K562 (cell line): ENCODE data around the gene VIPR2. TPM values are rescaled to one million over a fixed set of nuclear protein-coding genes. Genes with fewer than 3 reads are reported as not detected.
A peak's percentile ranks its signal among the peaks of the same experiment; 100 is the strongest.

Source experiments
- ATAC-seq: fragments of 200-7000 bp; cut with Tn5 transposase; 3 replicates; pipeline ENCODE4 v1.9.1; 2020; ENCODE audit warnings: moderate library complexity
- BruUV-seq: library from RNA; stranded (reverse); fragments of 400-500 nt; replicated peaks from 2 replicates; lab custom pipeline; 2021; lab: Mats Ljungman, UMichigan
- CTCF ChIA-PET: fragments of 300-600 bp; formaldehyde crosslinking; extraction: SDS; loops from one replicate; lab custom pipeline; 2021; ENCODE audit warnings: low intra/inter-chr PET ratio; lab: Yijun Ruan, JAX
- POLR2A ChIA-PET: fragments of 300-600, 350-650 bp; sonication (Branson Sonifier 250); formaldehyde crosslinking; extraction: SDS; loops from one replicate; lab custom pipeline; 2021; ENCODE audit warnings: antibody characterized with exemption, inconsistent platforms; lab: Yijun Ruan, JAX
- DNase-seq, 4 experiments: peaks; one replicate each; pipeline versions ENCODE4 v3.0.0 to v3.0.0-alpha.2; 2011 to 2018; ENCODE audit warnings: low spot score in 3 of 4, mixed read lengths in 3 of 4; ENCODE audit errors: extremely low read depth in 1 of 4
- FAIRE-seq: peaks from 2 replicates; lab custom pipeline; 2011; peaks lifted over from hg19 to GRCh38; lab: Jason Lieb, UNC
- H2AFZ ChIP-seq: 2 replicates; pipeline ENCODE4 v1.6.0; 2011; ENCODE audit warnings: low read depth, low read length, control low read depth, inconsistent platforms
- H3K27ac ChIP-seq: fragments of 200-600 bp; 3 replicates; pipeline ENCODE4 v1.8.0; 2011; ENCODE audit warnings: low read depth, mild to moderate bottlenecking, control low read depth, inconsistent platforms, low read length, moderate library complexity, mixed read lengths; ENCODE audit errors: extremely low read depth
- H3K27me3 ChIP-seq, 2 experiments: fragments of 300-600 bp in 1 of 2; 2 replicates in 1 of 2; 3 replicates in 1 of 2; pipeline versions ENCODE4 v1.6.0 to v1.8.0; 2011; ENCODE audit warnings: inconsistent platforms in 2 of 2, low read length in 2 of 2, mild to moderate bottlenecking in 1 of 2, mixed read lengths in 1 of 2, moderate library complexity in 1 of 2; ENCODE audit not compliant: control insufficient read depth in 2 of 2, insufficient read depth in 2 of 2
- H3K36me3 ChIP-seq: fragments of 300-600 bp; 3 replicates; pipeline ENCODE4 v1.8.0; 2011; ENCODE audit warnings: mild to moderate bottlenecking, low read length, inconsistent platforms; ENCODE audit not compliant: control insufficient read depth, insufficient read depth
- H3K4me1 ChIP-seq, 2 experiments: fragments of 200-600 bp in 1 of 2; replicated peaks in 1 of 2; 2 replicates in 1 of 2; 3 replicates in 1 of 2; pipeline versions ENCODE4 v1.5.1 to v1.8.0; 2011; ENCODE audit warnings: inconsistent platforms in 2 of 2, low read length in 2 of 2, mild to moderate bottlenecking in 1 of 2, mixed read lengths in 1 of 2, moderate library complexity in 1 of 2; ENCODE audit not compliant: control insufficient read depth in 2 of 2, insufficient read depth in 2 of 2
- H3K4me2 ChIP-seq: 2 replicates; pipeline ENCODE4 v1.6.1; 2011; ENCODE audit warnings: low read length, control low read depth, inconsistent platforms, mixed read lengths; ENCODE audit not compliant: insufficient read depth
- H3K4me3 ChIP-seq: fragments of 200-600 bp; sonication (generic), shearing (Covaris generic); 2 replicates; pipeline ENCODE4 v1.5.1; 2016; ENCODE audit warnings: control low read depth, inconsistent platforms
- H3K79me2 ChIP-seq: fragments of 200-600 bp; 3 replicates; pipeline ENCODE4 v1.8.0; 2011; ENCODE audit warnings: low read length, inconsistent platforms; ENCODE audit not compliant: control insufficient read depth, insufficient read depth
- H3K9ac ChIP-seq, 2 experiments: 2 replicates each; pipeline versions ENCODE4 v1.6.0 to v1.6.1; 2011; ENCODE audit warnings: low read depth in 2 of 2, low read length in 2 of 2, control low read depth in 1 of 2, inconsistent platforms in 1 of 2, mild to moderate bottlenecking in 1 of 2, mixed read lengths in 1 of 2; ENCODE audit not compliant: insufficient read depth in 1 of 2
- H3K9me1 ChIP-seq: one replicate; pipeline ENCODE4 v1.6.0; 2011; ENCODE audit warnings: inconsistent platforms, mild to moderate bottlenecking, low read length, moderate library complexity; ENCODE audit not compliant: control insufficient read depth, insufficient read depth
- H3K9me3 ChIP-seq: replicated peaks from 2 replicates; pipeline ENCODE4 v1.5.1; 2011; ENCODE audit warnings: low read depth, low read length, inconsistent platforms; ENCODE audit not compliant: control insufficient read depth, insufficient read depth
- H4K20me1 ChIP-seq: replicated peaks from 2 replicates; pipeline ENCODE4 v1.6.1; 2011; ENCODE audit warnings: low read length, inconsistent platforms, mixed read lengths; ENCODE audit not compliant: control insufficient read depth, insufficient read depth
- ATF7 ChIP-seq: fragments of 450-650 bp; IDR thresholded peaks from 2 replicates; pipeline ENCODE4 v1.7.1; 2014; ENCODE audit warnings: mild to moderate bottlenecking, moderate library complexity
- FOXK1 ChIP-seq: sonication (generic); formaldehyde crosslinking; IDR thresholded peaks from 2 replicates; pipeline ENCODE4 v1.8.0; 2022; ENCODE audit warnings: missing genetic modification reagents, mild to moderate bottlenecking, borderline replicate concordance
- FUS ChIP-seq: fragments of 200-400 bp; formaldehyde crosslinking; optimal IDR thresholded peaks from 2 replicates; pipeline ENCODE3; 2017; ENCODE audit warnings: low read depth, low read length
- NFE2 ChIP-seq: IDR thresholded peaks from 2 replicates; pipeline ENCODE4 v1.6.1; 2014; ENCODE audit warnings: antibody characterized with exemption, low read depth
- SAFB ChIP-seq: fragments of 200-400 bp; formaldehyde crosslinking; IDR thresholded peaks from 2 replicates; pipeline ENCODE4 v1.6.1; 2017; ENCODE audit warnings: low read depth, low read length, borderline replicate concordance
- ZNF121 ChIP-seq: sonication (generic); formaldehyde crosslinking; conservative IDR thresholded peaks from 2 replicates; pipeline ENCODE4 v1.8.0; 2022; ENCODE audit warnings: missing genetic modification reagents
- ZNF316 ChIP-seq: fragments of 450-650 bp; IDR thresholded peaks from 2 replicates; pipeline ENCODE4 v1.6.1; 2016
- WGBS: fragments of 100-300 bp; shearing (Covaris generic); methylation state at CpG from one replicate; pipeline ENCODE4 v1.1.6; 2016; ENCODE audit warnings: low coverage, mixed read lengths; ENCODE audit not compliant: insufficient coverage; ENCODE audit errors: missing lambda C conversion rate; 5-methylcytosine and 5-hydroxymethylcytosine counted together
- in situ Hi-C: fragments of 300-500 bp; cut with MboI; formaldehyde crosslinking; loops from 4 replicates; pipeline ENCODE4 v1.15.0; 2018; ENCODE audit warnings: inconsistent platforms, mixed read lengths
- intact Hi-C: fragments of 100-400 bp; cut with micrococcal nuclease; formaldehyde crosslinking; loops from 2 replicates; pipeline ENCODE4 v1.14.2; 2022
- polyA plus RNA-seq, 8 experiments: library from polyadenylated mRNA; depleted of rRNA in 4 of 8; stranded (reverse) in 5 of 8; unstranded in 3 of 8; fragments of >200 nt; fragmentation: Nextera tagmentation in 2 of 8; fragmentation: Illumina TruSeq in 1 of 8; extraction: Ambion mirVana in 2 of 8; extraction: Trizol in 1 of 8; gene quantifications; 2 replicates each; pipeline versions ENCODE4 v1.2.1 to v1.2.3, GENCODE V29; 2011 to 2014; ENCODE audit warnings: inconsistent platforms in 1 of 8, missing spikeins in 1 of 8
- total RNA-seq, 7 experiments: library from RNA; depleted of rRNA in 6 of 7; stranded (reverse); fragments of >200 nt in 6 of 7; fragmentation: Illumina TruSeq in 2 of 7; extraction: Trizol in 2 of 7; gene quantifications; 2 replicates each; pipeline versions ENCODE4 v1.2.1 to v1.2.3, GENCODE V29; 2011 to 2021; ENCODE audit warnings: low replicate concordance in 1 of 7
- TF ChIP-seq, protein P1 (sequence below): fragments of 450-650 bp; IDR thresholded peaks from 2 replicates; pipeline ENCODE4 v1.6.1; 2016
- TF ChIP-seq, protein P2 (sequence below), 2 experiments: fragments of 450-650 bp in 1 of 2; sonication (generic) in 1 of 2; formaldehyde crosslinking in 1 of 2; IDR thresholded peaks in 1 of 2; conservative IDR thresholded peaks in 1 of 2; 2 replicates each; pipeline versions ENCODE4 v1.6.1 to v1.8.1; 2016 to 2023; ENCODE audit warnings: mild to moderate bottlenecking in 2 of 2, moderate library complexity in 2 of 2, inconsistent platforms in 1 of 2, missing genetic modification reagents in 1 of 2
- TF ChIP-seq, protein P3 (sequence below): fragments of 200-400 bp; formaldehyde crosslinking; IDR thresholded peaks from 2 replicates; pipeline ENCODE4 v1.6.1; 2017; ENCODE audit warnings: mild to moderate bottlenecking, low read depth, low read length, moderate library complexity

VIPR2 gene
- total and polyA plus RNA-seq, 9 of the 15 experiments (the other 6 are each of a cell fraction or from before 2014, with no cell fraction given) = 0.04 TPM; not detected in 8

DNA sequence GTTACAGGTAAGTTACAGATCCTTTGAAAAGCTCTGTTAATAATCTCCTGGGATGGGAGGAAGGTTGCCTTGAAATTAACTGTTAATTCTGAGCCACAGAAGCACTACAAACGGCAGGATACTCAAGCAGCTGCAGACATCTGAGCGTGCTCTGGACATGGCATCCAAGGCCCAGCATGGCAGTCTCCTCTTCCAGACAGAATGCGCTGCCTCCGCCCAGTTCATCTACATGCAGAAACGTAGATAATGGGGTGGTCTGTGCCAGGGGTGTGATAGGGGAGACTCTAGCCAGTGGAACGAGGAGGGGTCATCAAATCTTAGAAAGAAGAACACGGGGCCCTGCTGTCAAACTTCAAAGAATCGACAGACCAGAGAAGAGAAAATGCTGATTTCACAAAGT, 13.8 kb downstream of the VIPR2 start:
- DNase-seq (no peak), FAIRE-seq (no peak), ATAC-seq (no peak)
- no peak overlapping the region for H3K4me2 ChIP-seq
- H3K9me1 ChIP-seq = no peaks in the 10 kb centered on the region
- no peaks in the 10 kb centered on the region for H4K20me1 ChIP-seq
- in situ Hi-C loops = no loop called here
- WGBS = 0% methylated on average over 8 of the region's 8 CpGs
- POLR2A ChIA-PET = no interaction called here
- no peaks in the 10 kb centered on the region for H3K79me2 ChIP-seq
- intact Hi-C loops = no loop called here
- H2AFZ ChIP-seq = no peak overlapping the region
- no peaks in the 10 kb centered on the region for H3K4me1 ChIP-seq
- TF ChIP-seq ZNF316 (peak; percentile 35), ZNF121 (no peak)
- BruUV-seq = no TSS peak
- peaks cover 21 to 42% of the 10 kb centered on the region in 2 experiments; a peak in 4 of 5 replicates for H3K27me3 ChIP-seq
- H3K27ac ChIP-seq = no peak overlapping the region
- H3K4me3 ChIP-seq = no peak overlapping the region
- H3K9ac ChIP-seq = no peak overlapping the region
- CTCF ChIA-PET = no interaction called here
- no peaks in the 10 kb centered on the region for H3K9me3 ChIP-seq
- H3K36me3 ChIP-seq = no peaks in the 10 kb centered on the region

DNA sequence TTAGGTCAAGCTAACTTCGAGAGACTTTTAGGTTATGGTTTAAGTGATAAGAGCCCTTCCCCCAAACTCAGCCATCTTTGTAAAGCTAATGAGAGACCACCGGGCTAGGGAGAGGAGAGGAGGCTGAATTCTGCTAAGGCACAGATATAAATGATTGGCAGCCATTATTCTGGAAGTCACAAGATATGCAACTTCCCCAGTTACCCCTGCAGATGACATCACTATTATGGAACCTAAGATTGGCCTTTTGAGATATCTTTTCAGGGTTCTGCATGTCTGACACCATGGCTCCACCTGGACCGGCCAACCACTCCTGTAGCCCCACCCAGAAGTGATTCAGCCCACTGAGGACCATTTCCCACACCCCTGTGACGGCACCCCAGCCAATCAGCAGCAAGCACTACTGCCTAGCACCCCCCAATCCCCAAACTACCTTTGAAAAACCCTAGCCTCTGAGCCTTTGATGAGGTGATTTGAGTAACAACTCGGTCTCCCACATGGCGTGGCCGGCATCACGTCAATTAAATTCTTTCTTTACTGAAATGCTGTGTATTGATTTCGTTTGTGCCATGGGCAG, 14.4 kb downstream of the VIPR2 start:
- intact Hi-C loops = no loop called here
- no peak overlapping the region for H3K9ac ChIP-seq
- peaks cover 23 to 44% of the 10 kb centered on the region in 2 experiments; a peak in 4 of 5 replicates for H3K27me3 ChIP-seq
- no TSS peak for BruUV-seq
- no peaks in the 10 kb centered on the region for H3K9me1 ChIP-seq
- 2% methylated on average over 9 of the region's 9 CpGs for WGBS
- ATAC-seq (no peak), DNase-seq (no peak), FAIRE-seq (no peak)
- no peaks in the 10 kb centered on the region for H3K36me3 ChIP-seq
- H3K79me2 ChIP-seq = no peaks in the 10 kb centered on the region
- no peaks in the 10 kb centered on the region for H3K9me3 ChIP-seq
- H3K4me3 ChIP-seq = no peak overlapping the region
- POLR2A ChIA-PET = no interaction called here
- H3K27ac ChIP-seq = no peak overlapping the region
- no peak overlapping the region for H3K4me2 ChIP-seq
- in situ Hi-C loops = no loop called here
- H2AFZ ChIP-seq = no peak overlapping the region
- no peaks in the 10 kb centered on the region; the same call in 1 of the 2 replicates for H4K20me1 ChIP-seq
- no peaks in the 10 kb centered on the region for H3K4me1 ChIP-seq
- CTCF ChIA-PET = no interaction called here
- TF ChIP-seq, protein P1, sequence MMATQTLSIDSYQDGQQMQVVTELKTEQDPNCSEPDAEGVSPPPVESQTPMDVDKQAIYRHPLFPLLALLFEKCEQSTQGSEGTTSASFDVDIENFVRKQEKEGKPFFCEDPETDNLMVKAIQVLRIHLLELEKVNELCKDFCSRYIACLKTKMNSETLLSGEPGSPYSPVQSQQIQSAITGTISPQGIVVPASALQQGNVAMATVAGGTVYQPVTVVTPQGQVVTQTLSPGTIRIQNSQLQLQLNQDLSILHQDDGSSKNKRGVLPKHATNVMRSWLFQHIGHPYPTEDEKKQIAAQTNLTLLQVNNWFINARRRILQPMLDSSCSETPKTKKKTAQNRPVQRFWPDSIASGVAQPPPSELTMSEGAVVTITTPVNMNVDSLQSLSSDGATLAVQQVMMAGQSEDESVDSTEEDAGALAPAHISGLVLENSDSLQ = peak; percentile 53; the same call in 1 of the 2 replicates
- TF ChIP-seq SAFB (no peak), NFE2 (no peak), FUS (no peak), ATF7 (peak; percentile 44; the same call in 1 of the 2 replicates), FOXK1 (CRISPR knock-in tag) (no peak)
- TF ChIP-seq, protein P2, sequence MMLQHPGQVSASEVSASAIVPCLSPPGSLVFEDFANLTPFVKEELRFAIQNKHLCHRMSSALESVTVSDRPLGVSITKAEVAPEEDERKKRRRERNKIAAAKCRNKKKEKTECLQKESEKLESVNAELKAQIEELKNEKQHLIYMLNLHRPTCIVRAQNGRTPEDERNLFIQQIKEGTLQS (IDR thresholded peaks at IDR 0.05) = peak; percentile 25; the same call in 1 of the 2 replicates
- TF ChIP-seq, protein P2 (CRISPR knock-in tag; conservative IDR thresholded peaks at IDR 0.05) = no peak
- TF ChIP-seq, protein P3, sequence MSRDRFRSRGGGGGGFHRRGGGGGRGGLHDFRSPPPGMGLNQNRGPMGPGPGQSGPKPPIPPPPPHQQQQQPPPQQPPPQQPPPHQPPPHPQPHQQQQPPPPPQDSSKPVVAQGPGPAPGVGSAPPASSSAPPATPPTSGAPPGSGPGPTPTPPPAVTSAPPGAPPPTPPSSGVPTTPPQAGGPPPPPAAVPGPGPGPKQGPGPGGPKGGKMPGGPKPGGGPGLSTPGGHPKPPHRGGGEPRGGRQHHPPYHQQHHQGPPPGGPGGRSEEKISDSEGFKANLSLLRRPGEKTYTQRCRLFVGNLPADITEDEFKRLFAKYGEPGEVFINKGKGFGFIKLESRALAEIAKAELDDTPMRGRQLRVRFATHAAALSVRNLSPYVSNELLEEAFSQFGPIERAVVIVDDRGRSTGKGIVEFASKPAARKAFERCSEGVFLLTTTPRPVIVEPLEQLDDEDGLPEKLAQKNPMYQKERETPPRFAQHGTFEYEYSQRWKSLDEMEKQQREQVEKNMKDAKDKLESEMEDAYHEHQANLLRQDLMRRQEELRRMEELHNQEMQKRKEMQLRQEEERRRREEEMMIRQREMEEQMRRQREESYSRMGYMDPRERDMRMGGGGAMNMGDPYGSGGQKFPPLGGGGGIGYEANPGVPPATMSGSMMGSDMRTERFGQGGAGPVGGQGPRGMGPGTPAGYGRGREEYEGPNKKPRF = no peak
